ENCODE results near the gene JAKMIP1. TPM values are rescaled to one million over a fixed set of nuclear protein-coding genes. Genes with fewer than 3 reads are reported as not detected.

The JAKMIP1 gene
- total and polyA plus RNA-seq, 2 of the 13 experiments (the other 11 are each of a cell fraction or from before 2014, with no cell fraction given) = not detected

DNA sequence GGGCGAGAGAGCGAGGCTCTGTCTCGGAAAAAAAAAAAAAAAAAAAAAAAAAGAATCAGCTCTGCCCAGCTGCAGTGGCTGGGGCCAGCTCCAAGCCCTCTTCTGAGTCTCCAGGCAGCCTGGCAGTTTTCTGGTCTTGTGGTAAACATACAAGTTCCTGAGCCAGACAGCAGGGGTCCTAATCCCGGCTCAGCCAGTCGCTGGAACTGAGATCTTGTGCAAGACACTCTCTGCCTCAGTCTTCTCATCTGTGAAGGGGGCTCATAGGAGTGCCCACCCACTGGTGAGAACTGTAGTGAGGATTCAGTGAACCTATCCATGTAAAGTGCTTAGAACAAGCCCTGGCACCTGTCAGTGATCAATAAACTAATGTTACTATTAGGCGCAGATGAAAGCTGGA lies 223.9 kb downstream of the JAKMIP1 start:
- ATAC-seq = no peak
- WGBS (ENCODE audit: low lambda C conversion rate) = 39% methylated on average over 5 of the region's 6 CpGs
- Histone ChIP-seq H2AFZ (ENCODE audit: low read length) (no peak overlapping the region), H3K27ac (ENCODE audit: extremely low read length, insufficient read depth, low read length) (no peak overlapping the region), H3K36me3 (replicated peaks in 1 of 2; ENCODE audit: control insufficient read depth in 1 of 2, insufficient read depth in 2 of 2, low read length in 2 of 2) (no peaks in the 10 kb centered on the region), H3K4me2 (ENCODE audit: low read depth, low read length) (no peak overlapping the region), H3K4me3 (replicated peaks in 1 of 3; ENCODE audit: insufficient read depth in 1 of 3, low read depth in 2 of 3, low read length in 3 of 3) (no peak overlapping the region), H3K79me2 (ENCODE audit: insufficient read depth, low read length) (no peaks in the 10 kb centered on the region), H4K20me1 (ENCODE audit: insufficient read depth, low read length) (no peaks in the 10 kb centered on the region), H3K27me3 (ENCODE audit: control insufficient read depth in 1 of 2, insufficient read depth in 2 of 2, low read length in 2 of 2) (peaks cover 9 to 11% of the 10 kb centered on the region in 2 experiments; a peak in 3 of 5 replicates), H3K4me1 (ENCODE audit: insufficient read depth, low read length) (no peaks in the 10 kb centered on the region), H3K9ac (ENCODE audit: insufficient read depth, low read depth, low read length) (no peak overlapping the region), H3K9me3 (ENCODE audit: low read length) (no peaks in the 10 kb centered on the region)
- TF ChIP-seq, protein P1, sequence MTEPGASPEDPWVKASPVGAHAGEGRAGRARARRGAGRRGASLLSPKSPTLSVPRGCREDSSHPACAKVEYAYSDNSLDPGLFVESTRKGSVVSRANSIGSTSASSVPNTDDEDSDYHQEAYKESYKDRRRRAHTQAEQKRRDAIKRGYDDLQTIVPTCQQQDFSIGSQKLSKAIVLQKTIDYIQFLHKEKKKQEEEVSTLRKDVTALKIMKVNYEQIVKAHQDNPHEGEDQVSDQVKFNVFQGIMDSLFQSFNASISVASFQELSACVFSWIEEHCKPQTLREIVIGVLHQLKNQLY (CRISPR knock-in tag; IDR thresholded peaks at IDR 0.05) = no peak
- TF ChIP-seq ZNF629 (CRISPR knock-in tag; conservative IDR thresholded peaks at IDR 0.05) = peak; percentile 77
- TF ChIP-seq, protein P2, sequence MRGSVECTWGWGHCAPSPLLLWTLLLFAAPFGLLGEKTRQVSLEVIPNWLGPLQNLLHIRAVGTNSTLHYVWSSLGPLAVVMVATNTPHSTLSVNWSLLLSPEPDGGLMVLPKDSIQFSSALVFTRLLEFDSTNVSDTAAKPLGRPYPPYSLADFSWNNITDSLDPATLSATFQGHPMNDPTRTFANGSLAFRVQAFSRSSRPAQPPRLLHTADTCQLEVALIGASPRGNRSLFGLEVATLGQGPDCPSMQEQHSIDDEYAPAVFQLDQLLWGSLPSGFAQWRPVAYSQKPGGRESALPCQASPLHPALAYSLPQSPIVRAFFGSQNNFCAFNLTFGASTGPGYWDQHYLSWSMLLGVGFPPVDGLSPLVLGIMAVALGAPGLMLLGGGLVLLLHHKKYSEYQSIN (CRISPR knock-in tag; IDR thresholded peaks at IDR 0.05; ENCODE audit: borderline replicate concordance) = no peak
- TF ChIP-seq, protein P3, sequence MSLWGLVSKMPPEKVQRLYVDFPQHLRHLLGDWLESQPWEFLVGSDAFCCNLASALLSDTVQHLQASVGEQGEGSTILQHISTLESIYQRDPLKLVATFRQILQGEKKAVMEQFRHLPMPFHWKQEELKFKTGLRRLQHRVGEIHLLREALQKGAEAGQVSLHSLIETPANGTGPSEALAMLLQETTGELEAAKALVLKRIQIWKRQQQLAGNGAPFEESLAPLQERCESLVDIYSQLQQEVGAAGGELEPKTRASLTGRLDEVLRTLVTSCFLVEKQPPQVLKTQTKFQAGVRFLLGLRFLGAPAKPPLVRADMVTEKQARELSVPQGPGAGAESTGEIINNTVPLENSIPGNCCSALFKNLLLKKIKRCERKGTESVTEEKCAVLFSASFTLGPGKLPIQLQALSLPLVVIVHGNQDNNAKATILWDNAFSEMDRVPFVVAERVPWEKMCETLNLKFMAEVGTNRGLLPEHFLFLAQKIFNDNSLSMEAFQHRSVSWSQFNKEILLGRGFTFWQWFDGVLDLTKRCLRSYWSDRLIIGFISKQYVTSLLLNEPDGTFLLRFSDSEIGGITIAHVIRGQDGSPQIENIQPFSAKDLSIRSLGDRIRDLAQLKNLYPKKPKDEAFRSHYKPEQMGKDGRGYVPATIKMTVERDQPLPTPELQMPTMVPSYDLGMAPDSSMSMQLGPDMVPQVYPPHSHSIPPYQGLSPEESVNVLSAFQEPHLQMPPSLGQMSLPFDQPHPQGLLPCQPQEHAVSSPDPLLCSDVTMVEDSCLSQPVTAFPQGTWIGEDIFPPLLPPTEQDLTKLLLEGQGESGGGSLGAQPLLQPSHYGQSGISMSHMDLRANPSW (CRISPR knock-in tag; IDR thresholded peaks at IDR 0.05; ENCODE audit: borderline replicate concordance) = no peak
- no TSS peak for BruUV-seq (replicated peaks)
- no peak for FAIRE-seq
- in situ Hi-C loops (cut with HindIII; ENCODE audit: extremely low pct_ligation_motif_present, low pct_unique_long_range_greater_than_20kb) (no loop called here), intact Hi-C loops (cut with micrococcal nuclease; ENCODE audit: unreplicated experiment) (no loop called here)
- ChIA-PET CTCF (ENCODE audit: low intra/inter-chr PET ratio, low total read pairs) (no interaction called here), POLR2A (no interaction called here)
- no peak for DNase-seq (ENCODE audit: low spot score)

Other genes with a start within 250 kb of the JAKMIP1 start
- not detected in 2 replicates for gene C4orf50, start 182.1 kb downstream of the JAKMIP1 start, total RNA-seq (2016; rRNA removed; fragmentation: Illumina TruSeq; extraction: Trizol)
- not detected in 2 replicates for gene C4orf50, start 182.1 kb downstream of the JAKMIP1 start, polyA plus RNA-seq (2011; rRNA removed)
- gene WFS1, start 69.3 kb upstream of the JAKMIP1 start, total RNA-seq (2016; rRNA removed; fragmentation: Illumina TruSeq; extraction: Trizol) = 19.8 and 39.1 TPM in 2 replicates
- gene WFS1, start 69.3 kb upstream of the JAKMIP1 start, polyA plus RNA-seq (2011; rRNA removed) = 42.2 and 49.6 TPM in 2 replicates